BJ (cell line): ENCODE results near the gene SNX17. TPM values are rescaled to one million over a fixed set of nuclear protein-coding genes. Genes with fewer than 3 reads are reported as not detected.

ENCODE experiments used
- polyA plus RNA-seq: library from polyadenylated mRNA; depleted of rRNA; stranded (reverse); fragments of >200 nt; gene quantifications from 2 replicates; pipeline ENCODE4 v1.2.3, GENCODE V29; 2011; rRNA removed

Gene SNX17
- polyA plus RNA-seq, 1 experiment: 154 TPM

Other genes with a start within 250 kb of the SNX17 start
- gene ABHD1, start 246.8 kb upstream of the SNX17 start, polyA plus RNA-seq: 0.07 TPM in 1 of 2 replicates, not detected in the other
- 54.9 and 84.0 TPM in 2 replicates for gene PREB, start 236.0 kb upstream of the SNX17 start, polyA plus RNA-seq
- not detected in 2 replicates for gene PRR30, start 231.2 kb upstream of the SNX17 start, polyA plus RNA-seq
- not detected in 2 replicates for gene TCF23, start 221.6 kb upstream of the SNX17 start, polyA plus RNA-seq
- 217 and 268 TPM in 2 replicates for gene ATRAID, start 158.6 kb upstream of the SNX17 start, polyA plus RNA-seq
- gene SLC5A6, start 158.3 kb upstream of the SNX17 start, polyA plus RNA-seq: 22.3 and 33.7 TPM in 2 replicates
- gene CAD, start 153.2 kb upstream of the SNX17 start, polyA plus RNA-seq: 12.4 and 26.6 TPM in 2 replicates
- gene SLC30A3, start 107.6 kb upstream of the SNX17 start, polyA plus RNA-seq: 0.06 and 0.10 TPM in 2 replicates
- gene DNAJC5G, start 95.2 kb upstream of the SNX17 start, polyA plus RNA-seq: not detected in 2 replicates
- 0.05 TPM in 1 of 2 replicates, not detected in the other for gene TRIM54, start 88.2 kb upstream of the SNX17 start, polyA plus RNA-seq
- 0.17 and 0.34 TPM in 2 replicates for gene UCN, start 62.2 kb upstream of the SNX17 start, polyA plus RNA-seq
- gene MPV17, start 47.5 kb upstream of the SNX17 start, polyA plus RNA-seq: 177 and 188 TPM in 2 replicates
- 32.1 and 39.0 TPM in 2 replicates for gene GTF3C2, start 13.9 kb upstream of the SNX17 start, polyA plus RNA-seq
- 39.6 and 42.8 TPM in 2 replicates for gene EIF2B4, start 278 bp upstream of the SNX17 start, polyA plus RNA-seq
- gene ZNF513, start 10.1 kb downstream of the SNX17 start, polyA plus RNA-seq: 8.4 and 12.2 TPM in 2 replicates
- 45.8 and 48.3 TPM in 2 replicates for gene PPM1G, start 39.0 kb downstream of the SNX17 start, polyA plus RNA-seq
- 234 and 270 TPM in 2 replicates for gene NRBP1, start 58.0 kb downstream of the SNX17 start, polyA plus RNA-seq
- gene KRTCAP3, start 71.8 kb downstream of the SNX17 start, polyA plus RNA-seq: 0.44 and 0.47 TPM in 2 replicates
- 19.0 and 20.3 TPM in 2 replicates for gene IFT172, start 119.1 kb downstream of the SNX17 start, polyA plus RNA-seq
- gene FNDC4, start 124.6 kb downstream of the SNX17 start, polyA plus RNA-seq: 6.9 and 8.9 TPM in 2 replicates
- 0.47 and 0.54 TPM in 2 replicates for gene GCKR, start 126.2 kb downstream of the SNX17 start, polyA plus RNA-seq
- gene ZNF512, start 212.4 kb downstream of the SNX17 start, polyA plus RNA-seq: 19.2 and 31.8 TPM in 2 replicates